ENCODE results near the gene PCDH9. TPM values are rescaled to one million over a fixed set of nuclear protein-coding genes. Genes with fewer than 3 reads are reported as not detected.

Gene PCDH9
- total RNA-seq, 1 donor from 2014 or later: 29.7 TPM

GRCh38 chr13:67008075-67008668 is 222.0 kb downstream of the PCDH9 start:
- Mint-ChIP-seq H3K4me1 (no peaks in the 10 kb centered on the region), H3K4me3 (no peak overlapping the region), H3K27ac (no peak overlapping the region), H3K27me3 (ENCODE audit: low read depth) (no peaks in the 10 kb centered on the region), H3K36me3 (no peaks in the 10 kb centered on the region), H3K9me3 (no peaks in the 10 kb centered on the region)
- DNase-seq (ENCODE audit: low spot score in 2 of 2, unreplicated experiment in 2 of 2): no peak
- no peak for TF ChIP-seq CTCF (IDR thresholded peaks at IDR 0.05; ENCODE audit: unreplicated experiment)

- no peak for DNase-seq (ENCODE audit: low spot score in 2 of 2, unreplicated experiment in 2 of 2)
- no peak for TF ChIP-seq CTCF (IDR thresholded peaks at IDR 0.05; ENCODE audit: unreplicated experiment)
- Mint-ChIP-seq H3K9me3 (no peaks in the 10 kb centered on the region), H3K4me3 (no peak overlapping the region), H3K36me3 (no peaks in the 10 kb centered on the region), H3K27me3 (ENCODE audit: low read depth) (no peaks in the 10 kb centered on the region), H3K27ac (no peak overlapping the region), H3K4me1 (no peaks in the 10 kb centered on the region)
These were observed 225.6 kb downstream of the PCDH9 start for GRCh38 chr13:67004511-67004910.

GRCh38 chr13:67003743-67004142 is 226.4 kb downstream of the PCDH9 start:
- Mint-ChIP-seq H3K27me3 (ENCODE audit: low read depth) (no peaks in the 10 kb centered on the region), H3K4me3 (no peak overlapping the region), H3K4me1 (no peaks in the 10 kb centered on the region), H3K36me3 (no peaks in the 10 kb centered on the region), H3K27ac (no peak overlapping the region), H3K9me3 (peaks cover 4% of the 10 kb centered on the region)
- TF ChIP-seq CTCF (IDR thresholded peaks at IDR 0.05; ENCODE audit: unreplicated experiment): no peak
- DNase-seq (ENCODE audit: low spot score in 2 of 2, unreplicated experiment in 2 of 2): no peak

- Mint-ChIP-seq H3K4me1 (peaks cover 7% of the 10 kb centered on the region), H3K27me3 (ENCODE audit: low read depth) (no peaks in the 10 kb centered on the region), H3K4me3 (no peak overlapping the region), H3K9me3 (peaks cover 4% of the 10 kb centered on the region), H3K27ac (no peak overlapping the region), H3K36me3 (no peaks in the 10 kb centered on the region)
- TF ChIP-seq CTCF (IDR thresholded peaks at IDR 0.05; ENCODE audit: unreplicated experiment): no peak
- no peak for DNase-seq (ENCODE audit: low spot score in 2 of 2, unreplicated experiment in 2 of 2)
These were observed 228.8 kb downstream of the PCDH9 start for GRCh38 chr13:67001363-67001762.

GRCh38 chr13:66996503-66996902 is 233.6 kb downstream of the PCDH9 start:
- Mint-ChIP-seq H3K4me3 (no peak overlapping the region), H3K36me3 (no peaks in the 10 kb centered on the region), H3K4me1 (peaks cover 24% of the 10 kb centered on the region), H3K27me3 (ENCODE audit: low read depth) (no peaks in the 10 kb centered on the region), H3K9me3 (peaks cover 4% of the 10 kb centered on the region), H3K27ac (no peak overlapping the region)
- DNase-seq (ENCODE audit: low spot score in 2 of 2, unreplicated experiment in 2 of 2): no peak
- TF ChIP-seq CTCF (IDR thresholded peaks at IDR 0.05; ENCODE audit: unreplicated experiment): no peak

GRCh38 chr13:66995203-66995611 is 234.9 kb downstream of the PCDH9 start:
- H3K27me3 Mint-ChIP-seq (ENCODE audit: low read depth): no peaks in the 10 kb centered on the region
- peaks cover 4% of the 10 kb centered on the region for H3K9me3 Mint-ChIP-seq
- peaks cover 24% of the 10 kb centered on the region for H3K4me1 Mint-ChIP-seq
- H3K36me3 Mint-ChIP-seq: no peaks in the 10 kb centered on the region
- H3K27ac Mint-ChIP-seq: no peak overlapping the region
- no peak for TF ChIP-seq CTCF (IDR thresholded peaks at IDR 0.05; ENCODE audit: unreplicated experiment)
- DNase-seq (ENCODE audit: low spot score in 2 of 2, unreplicated experiment in 2 of 2): no peak
- H3K4me3 Mint-ChIP-seq: no peak overlapping the region
